SK-N-MC (cell line): ENCODE measurements around the gene LEPROT.

ENCODE experiments used
- DNase-seq: peaks from one replicate; pipeline ENCODE4 v3.0.0-alpha.2; 2011; ENCODE audit warnings: low read depth, low spot score
- H3K27ac ChIP-seq: fragments of 200-600 bp; sonication (generic); 2 replicates; pipeline ENCODE4 v1.5.1; 2016; ENCODE audit warnings: mixed run types
- H3K36me3 ChIP-seq: fragments of 200-600 bp; sonication (generic); 2 replicates; pipeline ENCODE4 v1.6.1; 2017; ENCODE audit warnings: antibody characterized with exemption, low read length, mixed read lengths; ENCODE audit not compliant: insufficient read depth
- H3K4me3 ChIP-seq: fragments of 200-600 bp; sonication (generic); 2 replicates; pipeline ENCODE4 v1.5.1; 2016
- H3K9ac ChIP-seq: fragments of 200-600 bp; sonication (generic); 2 replicates; pipeline ENCODE4 v1.8.0; 2017; ENCODE audit warnings: mixed run types, mixed read lengths; ENCODE audit not compliant: insufficient read length
- H3K9me3 ChIP-seq: fragments of 200-600 bp; sonication (generic); 2 replicates; pipeline ENCODE4 v1.6.1; 2017; ENCODE audit warnings: low read depth, mild to moderate bottlenecking, antibody characterized with exemption, low read length, moderate library complexity, mixed read lengths
- EZH2 ChIP-seq: fragments of 200-600 bp; sonication (generic); IDR thresholded peaks from one replicate; pipeline ENCODE4 v1.6.1; 2017; ENCODE audit warnings: antibody characterized with exemption
- FOXP2 ChIP-seq: optimal IDR thresholded peaks from 2 replicates; pipeline ENCODE3; 2011; ENCODE audit warnings: mild to moderate bottlenecking, moderate library complexity; ENCODE audit not compliant: insufficient read depth; ENCODE audit errors: extremely low read length, control extremely low read depth
- POLR2AphosphoS5 ChIP-seq: IDR thresholded peaks from 2 replicates; pipeline ENCODE4 v1.6.1; 2012; ENCODE audit warnings: mild to moderate bottlenecking, low read depth, low read length, borderline replicate concordance

Gene LEPROT

GRCh38 chr1:65471213-65471833, 50.9 kb downstream of the LEPROT start:
- no peak overlapping the region for H3K27ac ChIP-seq
- H3K9ac ChIP-seq = no peak overlapping the region
- H3K9me3 ChIP-seq = no peaks in the 10 kb centered on the region
- no peak for TF ChIP-seq FOXP2
- TF ChIP-seq EZH2 = no peak
- TF ChIP-seq POLR2AphosphoS5 = no peak
- no peak overlapping the region for H3K4me3 ChIP-seq
- no peak for DNase-seq
- no peaks in the 10 kb centered on the region for H3K36me3 ChIP-seq

GRCh38 chr1:65471861-65472332, 51.4 kb downstream of the LEPROT start:
- no peak overlapping the region for H3K27ac ChIP-seq
- no peak overlapping the region for H3K4me3 ChIP-seq
- TF ChIP-seq FOXP2 = no peak
- no peak for TF ChIP-seq POLR2AphosphoS5
- no peak for DNase-seq
- H3K9me3 ChIP-seq = no peaks in the 10 kb centered on the region
- H3K9ac ChIP-seq = no peak overlapping the region
- no peaks in the 10 kb centered on the region for H3K36me3 ChIP-seq

GRCh38 chr1:65476327-65476726, 55.9 kb downstream of the LEPROT start:
- Histone ChIP-seq H3K36me3 (no peaks in the 10 kb centered on the region), H3K27ac (no peak overlapping the region), H3K9me3 (no peaks in the 10 kb centered on the region), H3K9ac (no peak overlapping the region), H3K4me3 (no peak overlapping the region)
- DNase-seq = no peak
- no peak for TF ChIP-seq POLR2AphosphoS5
- TF ChIP-seq FOXP2 = no peak
- no peak for TF ChIP-seq EZH2

- Histone ChIP-seq H3K27ac (no peak overlapping the region), H3K4me3 (no peak overlapping the region), H3K9ac (no peak overlapping the region), H3K9me3 (no peaks in the 10 kb centered on the region), H3K36me3 (no peaks in the 10 kb centered on the region)
- TF ChIP-seq EZH2 (no peak), POLR2AphosphoS5 (no peak), FOXP2 (no peak)
- DNase-seq = no peak
These were observed 57.2 kb downstream of the LEPROT start for GRCh38 chr1:65477414-65478378.

- no peak overlapping the region for H3K9ac ChIP-seq
- no peak for DNase-seq
- no peaks in the 10 kb centered on the region for H3K36me3 ChIP-seq
- no peaks in the 10 kb centered on the region for H3K9me3 ChIP-seq
- TF ChIP-seq FOXP2 (no peak), EZH2 (no peak), POLR2AphosphoS5 (no peak)
- no peak overlapping the region for H3K27ac ChIP-seq
- H3K4me3 ChIP-seq = no peak overlapping the region
These were observed 58.0 kb downstream of the LEPROT start for GRCh38 chr1:65478379-65479026.

- no peak for TF ChIP-seq FOXP2
- Histone ChIP-seq H3K9me3 (no peaks in the 10 kb centered on the region), H3K9ac (no peak overlapping the region), H3K36me3 (no peaks in the 10 kb centered on the region), H3K27ac (no peak overlapping the region), H3K4me3 (no peak overlapping the region)
- no peak for DNase-seq
These were observed 59.2 kb downstream of the LEPROT start for GRCh38 chr1:65479554-65480204.

GRCh38 chr1:65480684-65481405, 60.4 kb downstream of the LEPROT start:
- Histone ChIP-seq H3K36me3 (no peaks in the 10 kb centered on the region), H3K27ac (no peak overlapping the region), H3K9ac (no peak overlapping the region), H3K9me3 (no peaks in the 10 kb centered on the region), H3K4me3 (no peak overlapping the region)
- no peak for DNase-seq
- TF ChIP-seq FOXP2 = no peak
- no peak for TF ChIP-seq EZH2
- TF ChIP-seq POLR2AphosphoS5 = no peak
